ENCODE results near the gene CEMIP2.

The CEMIP2 gene

DNA sequence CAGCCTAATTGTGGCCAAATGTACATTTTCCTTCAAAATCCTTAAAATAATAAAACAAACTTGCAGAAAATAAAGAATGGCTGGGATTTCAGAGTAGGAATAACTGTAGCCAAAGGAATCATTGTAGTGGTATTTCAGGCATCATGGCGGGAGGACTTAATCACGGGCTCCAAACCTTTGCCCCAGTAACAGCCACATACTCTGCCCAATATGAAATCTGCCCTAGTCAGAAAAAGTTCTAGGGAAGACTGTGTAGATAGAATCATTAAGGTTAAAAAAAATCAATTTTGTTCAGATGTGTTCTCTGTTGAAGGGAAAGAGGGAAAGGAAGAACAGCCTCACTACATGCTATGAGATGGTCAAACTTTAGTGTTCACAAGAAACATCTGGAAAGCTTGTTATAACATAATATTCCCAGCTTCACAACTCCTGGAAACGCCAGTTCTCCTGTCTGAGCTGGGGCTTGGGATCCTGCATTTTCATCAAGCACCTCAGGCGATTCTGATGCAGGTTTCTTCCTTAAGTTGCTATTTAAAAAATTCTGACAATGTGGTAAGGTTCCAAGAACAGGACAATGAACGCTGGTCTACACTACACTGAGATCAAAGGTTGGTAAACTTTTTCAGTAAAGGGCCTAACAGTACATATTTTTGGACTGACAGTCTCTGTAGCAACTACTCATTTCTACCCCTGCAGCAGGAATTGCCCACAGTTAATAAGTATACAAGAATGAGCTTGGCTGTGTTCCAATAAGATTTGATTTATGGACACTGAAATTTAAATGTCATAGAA lies 87.9 kb downstream of the CEMIP2 start:
- Mint-ChIP-seq H3K36me3 (peaks cover 6% of the 10 kb centered on the region), H3K27me3 (no peaks in the 10 kb centered on the region), H3K4me3 (no peak overlapping the region), H3K9me3 (no peaks in the 10 kb centered on the region), H3K27ac (no peak overlapping the region), H3K4me1 (peaks cover 22% of the 10 kb centered on the region)
- no peak for ATAC-seq (ENCODE audit: low read depth)
- DNase-seq (ENCODE audit: low spot score in 2 of 2), result no peak

DNA sequence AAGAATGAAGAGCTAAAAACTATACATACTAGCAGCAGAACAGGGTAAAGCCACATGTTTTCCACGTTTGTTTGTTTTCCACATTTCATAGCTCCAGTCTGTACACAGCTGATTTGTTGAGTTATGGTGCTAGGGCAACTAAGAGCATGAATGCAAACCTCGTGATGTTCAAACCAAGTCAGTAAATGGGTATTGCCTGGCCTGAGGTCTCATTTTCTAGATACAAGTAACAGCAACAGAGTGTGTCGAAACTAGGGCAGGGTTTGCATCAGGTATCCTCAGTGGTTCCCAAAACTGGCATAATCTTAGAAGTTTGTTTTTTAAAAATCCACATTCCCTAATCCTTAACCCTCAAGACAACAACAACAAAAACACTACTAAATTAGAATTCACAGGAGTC lies 89.3 kb downstream of the CEMIP2 start:
- peaks cover 26% of the 10 kb centered on the region for H3K4me1 Mint-ChIP-seq
- H3K9me3 Mint-ChIP-seq, result no peaks in the 10 kb centered on the region
- ATAC-seq (ENCODE audit: low read depth), result no peak
- peaks cover 4% of the 10 kb centered on the region for H3K36me3 Mint-ChIP-seq
- no peak for DNase-seq (ENCODE audit: low spot score in 2 of 2)
- no peak overlapping the region for H3K4me3 Mint-ChIP-seq
- no peaks in the 10 kb centered on the region for H3K27me3 Mint-ChIP-seq
- no peak overlapping the region for H3K27ac Mint-ChIP-seq

DNA sequence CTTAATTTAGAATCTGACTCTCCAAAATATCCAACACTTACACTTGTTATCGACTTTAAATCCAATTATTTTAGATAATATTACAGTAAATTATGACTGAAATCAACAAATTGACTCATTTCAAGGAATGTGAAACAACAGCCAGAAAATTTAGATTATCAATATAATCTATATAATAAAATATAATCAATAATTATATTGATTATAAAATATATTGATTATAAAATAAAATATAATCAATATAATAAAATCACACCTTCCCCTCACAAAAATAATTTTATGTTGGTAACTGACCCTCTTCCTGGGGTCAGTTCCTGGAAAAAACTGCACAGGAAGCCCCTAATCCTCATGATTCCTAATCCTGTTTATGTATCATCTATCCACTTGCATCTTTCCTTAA lies 91.1 kb downstream of the CEMIP2 start:
- H3K27me3 Mint-ChIP-seq, result no peaks in the 10 kb centered on the region
- ATAC-seq (ENCODE audit: low read depth), result no peak

DNA sequence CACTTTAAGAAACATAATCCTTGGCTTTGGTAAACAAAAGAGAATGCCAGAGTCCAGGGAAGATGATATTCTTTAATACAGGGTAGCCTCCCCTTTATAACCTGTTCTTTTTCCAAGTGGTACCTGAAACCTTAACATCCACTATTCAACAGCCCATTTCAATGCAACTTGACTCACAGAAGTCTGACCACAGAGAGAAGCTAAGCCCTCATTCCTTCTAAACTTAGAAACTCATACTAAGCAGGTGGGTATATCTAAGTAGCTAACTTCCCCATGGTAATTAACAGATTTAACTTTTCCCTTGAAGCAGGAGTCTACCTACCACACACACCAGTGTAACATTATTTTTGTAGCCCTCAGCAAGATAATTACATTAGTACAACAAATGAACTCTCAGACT lies 91.9 kb downstream of the CEMIP2 start:
- Mint-ChIP-seq H3K4me3 (no peak overlapping the region), H3K27ac (no peak overlapping the region), H3K4me1 (peaks cover 22% of the 10 kb centered on the region), H3K36me3 (no peaks in the 10 kb centered on the region), H3K27me3 (no peaks in the 10 kb centered on the region), H3K9me3 (no peaks in the 10 kb centered on the region)
- ATAC-seq (ENCODE audit: low read depth) (no peak), DNase-seq (ENCODE audit: low spot score in 2 of 2) (no peak)

More for the DNA sequence above, 91.1 kb downstream of the CEMIP2 start:
- Mint-ChIP-seq H3K36me3 (no peaks in the 10 kb centered on the region), H3K9me3 (no peaks in the 10 kb centered on the region), H3K4me3 (no peak overlapping the region), H3K27ac (no peak overlapping the region), H3K4me1 (peaks cover 26% of the 10 kb centered on the region)
- DNase-seq (ENCODE audit: low spot score in 2 of 2), result no peak

DNA sequence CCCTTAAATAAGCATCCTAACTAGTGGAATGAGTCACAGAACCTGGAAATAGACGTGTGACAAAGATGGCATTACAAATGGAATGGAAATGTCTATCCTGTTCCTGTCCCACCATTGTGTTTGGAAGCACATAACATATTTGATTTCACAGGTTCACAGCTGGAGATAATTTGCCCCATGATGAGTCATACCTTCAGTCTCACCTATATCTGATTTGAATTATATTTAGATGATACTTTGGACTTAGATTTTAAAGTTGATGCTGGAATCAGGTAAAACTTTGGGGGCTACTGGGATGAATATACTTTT lies 92.5 kb downstream of the CEMIP2 start:
- Mint-ChIP-seq H3K9me3 (no peaks in the 10 kb centered on the region), H3K27me3 (no peaks in the 10 kb centered on the region), H3K4me1 (peaks cover 22% of the 10 kb centered on the region), H3K27ac (no peak overlapping the region), H3K4me3 (no peak overlapping the region), H3K36me3 (no peaks in the 10 kb centered on the region)
- no peak for ATAC-seq (ENCODE audit: low read depth)
- no peak for DNase-seq (ENCODE audit: low spot score in 2 of 2)

DNA sequence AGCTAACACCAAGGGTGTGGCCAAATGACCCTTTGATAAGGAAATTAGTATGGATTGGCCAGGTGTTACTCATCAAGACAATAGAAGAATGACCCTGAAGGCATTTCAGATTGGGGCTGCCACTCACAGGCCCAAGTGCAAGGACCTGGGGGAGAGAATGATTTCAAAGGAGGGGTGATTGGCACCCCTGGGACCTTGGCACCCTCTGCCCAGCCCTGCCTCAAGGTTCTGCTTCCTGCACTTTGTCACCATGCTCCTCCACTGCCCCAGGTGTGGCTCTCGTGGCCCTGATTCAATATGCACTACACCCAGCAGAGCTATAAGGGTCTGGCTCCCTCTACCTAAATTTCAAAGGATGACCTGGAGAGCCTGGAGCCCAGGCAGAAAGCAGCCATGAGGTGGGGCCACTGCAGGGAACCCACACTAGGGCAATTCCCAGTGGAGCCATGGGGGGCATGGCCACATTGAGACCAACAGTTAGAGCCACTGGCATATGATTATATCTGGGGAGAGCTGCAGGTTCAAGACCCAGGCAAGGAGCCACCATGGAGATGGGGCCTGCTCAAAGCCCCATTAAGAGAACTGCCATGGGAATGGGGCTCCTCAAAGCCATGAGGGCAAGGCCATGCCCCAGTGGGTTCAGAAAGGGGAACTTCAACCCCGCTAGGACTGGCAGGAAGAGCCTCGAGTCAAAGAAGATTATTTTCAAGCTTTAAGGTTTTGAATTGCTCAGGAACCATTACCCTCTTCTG lies 93.0 kb downstream of the CEMIP2 start:
- Mint-ChIP-seq H3K36me3 (no peaks in the 10 kb centered on the region), H3K27me3 (no peaks in the 10 kb centered on the region), H3K27ac (no peak overlapping the region), H3K4me1 (peaks cover 21% of the 10 kb centered on the region), H3K9me3 (no peaks in the 10 kb centered on the region), H3K4me3 (no peak overlapping the region)
- peak; percentile 58 for ATAC-seq (ENCODE audit: low read depth)
- DNase-seq (ENCODE audit: low spot score in 2 of 2), result no peak

DNA sequence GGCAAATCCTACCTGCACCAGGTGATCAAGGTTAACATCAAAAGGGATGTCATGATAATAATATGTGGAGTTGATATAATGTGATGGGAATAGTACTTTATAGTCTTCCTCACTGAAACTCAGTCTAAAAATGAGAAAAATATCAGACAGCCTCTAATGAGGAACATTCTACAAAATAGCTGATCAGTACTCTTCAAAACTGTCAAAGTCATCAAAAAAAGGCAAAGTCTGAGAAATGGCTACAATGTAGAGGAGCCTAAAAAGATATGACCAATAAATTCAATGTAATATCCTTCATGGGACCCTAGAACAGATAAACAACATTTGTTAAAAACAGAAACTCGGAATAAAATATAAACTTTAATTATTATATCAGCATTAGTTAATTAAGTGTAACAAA lies 95.7 kb downstream of the CEMIP2 start:
- peaks cover 3% of the 10 kb centered on the region for H3K27me3 Mint-ChIP-seq
- H3K9me3 Mint-ChIP-seq, result no peaks in the 10 kb centered on the region
- no peak overlapping the region for H3K27ac Mint-ChIP-seq
- no peaks in the 10 kb centered on the region for H3K36me3 Mint-ChIP-seq
- H3K4me1 Mint-ChIP-seq, result peaks cover 17% of the 10 kb centered on the region
- H3K4me3 Mint-ChIP-seq, result no peak overlapping the region
- DNase-seq (ENCODE audit: low spot score in 2 of 2), result no peak
- no peak for ATAC-seq (ENCODE audit: low read depth)

DNA sequence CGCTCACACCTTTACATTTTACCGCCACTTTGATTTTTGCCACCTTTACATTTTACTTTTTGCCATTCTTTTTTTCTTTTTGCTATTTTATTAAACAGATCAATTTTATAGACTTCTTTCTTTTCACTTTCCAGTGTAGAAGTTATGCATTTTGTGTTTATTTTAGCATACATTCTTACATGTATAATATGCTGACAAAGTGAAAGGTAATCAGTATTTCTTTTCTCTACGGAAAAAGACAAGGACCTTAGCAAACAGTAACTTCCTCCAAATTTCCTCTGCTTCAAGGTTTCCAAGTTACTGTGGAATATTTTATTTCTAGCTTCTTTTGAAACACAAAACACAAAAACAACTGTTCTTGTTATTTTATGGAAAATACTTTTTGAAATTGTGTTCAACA lies 97.0 kb downstream of the CEMIP2 start:
- H3K27me3 Mint-ChIP-seq, result peaks cover 3% of the 10 kb centered on the region
- no peak overlapping the region for H3K4me3 Mint-ChIP-seq
- no peak overlapping the region for H3K27ac Mint-ChIP-seq
- H3K36me3 Mint-ChIP-seq, result no peaks in the 10 kb centered on the region
- no peak for DNase-seq (ENCODE audit: low spot score in 2 of 2)
- H3K9me3 Mint-ChIP-seq, result no peaks in the 10 kb centered on the region
- no peak for ATAC-seq (ENCODE audit: low read depth)
- peaks cover 12% of the 10 kb centered on the region for H3K4me1 Mint-ChIP-seq

DNA sequence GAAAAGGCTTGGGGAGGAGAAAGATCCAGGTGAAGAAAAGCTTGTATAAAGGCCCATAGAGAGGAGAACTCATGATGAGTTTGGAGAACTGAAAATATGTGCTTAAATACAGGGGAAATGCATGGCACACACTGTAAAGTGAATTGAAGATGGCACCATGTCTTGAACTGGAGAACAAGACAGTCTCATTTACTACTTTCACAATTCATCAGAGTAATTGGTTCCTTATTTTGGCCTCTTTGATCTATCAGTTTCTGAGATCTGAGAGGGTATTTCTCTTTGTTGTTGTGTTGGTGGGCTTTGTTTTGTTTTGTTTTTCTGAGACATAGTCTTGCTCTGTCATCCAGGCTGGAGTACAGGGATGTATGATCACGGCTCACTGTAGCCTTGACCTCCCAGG lies 98.2 kb downstream of the CEMIP2 start:
- Mint-ChIP-seq H3K27ac (no peak overlapping the region), H3K9me3 (no peaks in the 10 kb centered on the region), H3K4me1 (peaks cover 4% of the 10 kb centered on the region), H3K36me3 (no peaks in the 10 kb centered on the region), H3K27me3 (peaks cover 3% of the 10 kb centered on the region), H3K4me3 (no peak overlapping the region)
- ATAC-seq (ENCODE audit: low read depth) (no peak), DNase-seq (ENCODE audit: low spot score in 2 of 2) (no peak)

DNA sequence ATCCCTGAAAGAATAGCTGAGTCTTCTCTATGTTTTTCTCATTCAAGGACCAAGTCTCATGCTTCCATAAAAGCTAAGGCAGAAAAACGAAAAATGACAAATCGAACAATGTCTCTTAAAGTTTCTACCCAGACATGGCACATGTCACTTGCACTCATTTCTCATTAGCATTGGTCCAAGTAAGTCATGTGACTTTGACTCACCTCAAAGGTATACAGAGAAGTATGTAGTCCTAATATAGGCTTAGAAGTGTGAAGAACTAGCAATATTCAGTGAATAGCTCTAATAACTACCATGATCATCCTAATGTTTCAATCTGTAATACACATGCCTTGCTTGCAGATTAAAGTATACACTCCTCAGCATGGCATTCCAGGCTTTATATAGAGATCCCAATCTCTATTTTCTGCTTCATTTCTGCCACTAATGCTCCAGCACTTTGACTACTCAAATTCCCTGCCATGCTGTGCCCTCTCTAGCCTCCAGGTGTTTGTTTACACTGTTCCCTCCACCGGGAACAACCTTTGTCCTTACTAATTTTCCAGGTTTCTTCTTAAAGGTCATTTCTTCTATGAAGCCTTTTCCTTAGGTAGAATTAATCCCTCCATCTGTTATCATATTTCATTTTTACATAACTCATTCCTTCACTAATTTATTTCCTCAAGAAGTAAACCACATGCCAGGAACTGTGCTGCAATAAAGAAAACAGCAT lies 98.9 kb downstream of the CEMIP2 start:
- peaks cover under 1% of the 10 kb centered on the region for H3K4me1 Mint-ChIP-seq
- DNase-seq (ENCODE audit: low spot score in 2 of 2) (no peak), ATAC-seq (ENCODE audit: low read depth) (no peak)
- no peak overlapping the region for H3K4me3 Mint-ChIP-seq
- no peaks in the 10 kb centered on the region for H3K9me3 Mint-ChIP-seq
- no peaks in the 10 kb centered on the region for H3K36me3 Mint-ChIP-seq
- H3K27me3 Mint-ChIP-seq, result peaks cover 3% of the 10 kb centered on the region
- no peak overlapping the region for H3K27ac Mint-ChIP-seq

DNA sequence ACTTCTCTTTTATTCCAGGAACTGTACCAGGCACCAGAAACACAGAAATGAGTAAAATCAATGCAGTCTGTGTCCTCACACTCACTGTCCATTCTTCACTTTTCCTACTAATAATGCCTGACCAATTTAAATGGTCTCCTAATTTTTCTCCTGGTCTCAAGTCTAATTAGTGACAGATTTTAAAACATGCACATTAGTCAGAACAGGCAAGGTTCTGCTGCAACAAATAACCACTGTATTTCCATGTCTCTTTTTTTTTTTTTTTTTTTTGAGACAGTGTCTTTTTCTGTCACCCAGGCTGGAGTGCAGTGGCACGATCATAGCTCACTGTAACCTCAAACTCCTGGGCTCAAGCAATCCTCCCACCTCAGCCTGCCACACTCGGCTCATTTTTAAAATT lies 99.6 kb downstream of the CEMIP2 start:
- H3K9me3 Mint-ChIP-seq, result no peaks in the 10 kb centered on the region
- DNase-seq (ENCODE audit: low spot score in 2 of 2) (no peak), ATAC-seq (ENCODE audit: low read depth) (no peak)
- no peaks in the 10 kb centered on the region for H3K36me3 Mint-ChIP-seq
- no peak overlapping the region for H3K27ac Mint-ChIP-seq
- H3K4me1 Mint-ChIP-seq, result no peaks in the 10 kb centered on the region
- peaks cover 7% of the 10 kb centered on the region for H3K27me3 Mint-ChIP-seq
- no peak overlapping the region for H3K4me3 Mint-ChIP-seq

DNA sequence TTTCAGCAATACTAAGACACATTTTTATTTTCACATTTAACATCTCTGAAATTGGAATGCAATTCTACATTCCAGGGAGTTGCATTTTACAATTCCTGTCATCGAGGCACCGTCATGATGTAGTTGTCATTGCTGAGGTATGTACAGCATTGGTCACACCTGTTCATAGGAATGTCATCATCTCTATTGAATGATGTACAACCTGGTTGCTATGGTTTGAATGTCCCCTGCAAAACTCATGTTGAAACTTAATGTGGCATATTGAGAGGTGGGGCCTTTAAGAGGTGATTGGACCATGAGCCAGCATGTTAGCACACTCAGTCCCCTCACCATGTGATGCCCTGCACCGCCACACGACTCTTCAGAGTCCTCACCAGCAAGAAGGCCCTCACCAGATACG lies 103.1 kb downstream of the CEMIP2 start:
- H3K36me3 Mint-ChIP-seq, result no peaks in the 10 kb centered on the region
- no peak overlapping the region for H3K27ac Mint-ChIP-seq
- no peaks in the 10 kb centered on the region for H3K9me3 Mint-ChIP-seq
- H3K27me3 Mint-ChIP-seq, result peaks cover 8% of the 10 kb centered on the region
- no peak overlapping the region for H3K4me3 Mint-ChIP-seq
- DNase-seq (ENCODE audit: low spot score in 2 of 2), result no peak
- no peak for ATAC-seq (ENCODE audit: low read depth)
- no peaks in the 10 kb centered on the region for H3K4me1 Mint-ChIP-seq

DNA sequence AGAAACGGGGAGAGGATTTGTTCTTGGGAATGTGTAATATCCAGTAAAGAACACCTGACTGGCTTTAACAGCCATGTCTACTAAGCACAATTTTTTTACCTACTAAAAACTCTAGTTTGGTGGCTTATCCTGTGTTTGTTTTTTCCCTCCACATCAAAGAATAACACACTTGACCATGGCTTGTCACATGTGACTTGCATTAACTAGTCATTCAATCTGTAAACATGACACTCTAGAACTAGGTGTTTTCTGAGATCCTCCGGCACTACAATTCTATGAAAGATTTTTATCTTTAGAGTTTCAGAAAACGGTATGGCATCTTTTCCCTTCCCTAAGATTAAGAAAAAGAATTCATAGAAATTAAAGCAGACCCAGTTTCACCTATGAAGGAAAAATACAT lies 103.7 kb downstream of the CEMIP2 start:
- Mint-ChIP-seq H3K27ac (no peak overlapping the region), H3K9me3 (no peaks in the 10 kb centered on the region), H3K27me3 (peaks cover 5% of the 10 kb centered on the region), H3K36me3 (no peaks in the 10 kb centered on the region), H3K4me3 (no peak overlapping the region), H3K4me1 (no peaks in the 10 kb centered on the region)
- ATAC-seq (ENCODE audit: low read depth) (no peak), DNase-seq (ENCODE audit: low spot score in 2 of 2) (no peak)

DNA sequence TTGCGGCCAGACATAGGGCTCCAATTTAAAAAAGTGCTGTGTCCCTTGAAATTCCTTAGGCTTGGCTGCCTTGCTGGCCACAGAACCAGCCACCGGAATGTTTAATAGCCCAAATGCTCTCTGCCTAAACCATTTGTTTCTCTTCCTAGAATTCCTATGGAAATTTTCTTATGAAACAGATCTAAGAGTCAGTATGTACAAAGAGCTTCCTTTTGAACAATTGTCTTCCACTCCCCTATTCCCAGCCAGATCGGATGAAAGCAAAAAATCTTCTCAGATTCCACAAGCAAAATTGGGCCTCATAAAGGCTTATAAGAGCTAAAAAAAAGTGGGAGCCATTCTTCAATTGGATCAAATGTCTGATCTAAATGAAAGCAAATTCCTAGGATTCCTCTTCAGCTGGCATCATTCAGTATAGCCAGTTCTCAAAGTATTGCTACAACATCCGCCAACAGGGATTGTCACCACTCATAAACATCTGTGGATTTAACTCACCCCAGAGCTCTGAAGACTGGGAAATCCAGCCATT lies 104.3 kb downstream of the CEMIP2 start:
- no peaks in the 10 kb centered on the region for H3K9me3 Mint-ChIP-seq
- H3K27ac Mint-ChIP-seq, result no peak overlapping the region
- ATAC-seq (ENCODE audit: low read depth) (no peak), DNase-seq (ENCODE audit: low spot score in 2 of 2) (no peak)
- peaks cover 7% of the 10 kb centered on the region for H3K27me3 Mint-ChIP-seq
- H3K36me3 Mint-ChIP-seq, result no peaks in the 10 kb centered on the region
- no peak overlapping the region for H3K4me3 Mint-ChIP-seq
- no peaks in the 10 kb centered on the region for H3K4me1 Mint-ChIP-seq
